GM18507 (cell line): ENCODE measurements around the gene ZNF660.

Experiments
- DNase-seq: peaks from one replicate; pipeline ENCODE4 v3.0.0; 2011; ENCODE audit warnings: low read depth; ENCODE audit not compliant: insufficient read length; ENCODE audit errors: extremely low spot score
- FAIRE-seq: peaks from 2 replicates; lab custom pipeline; 2011; peaks lifted over from hg19 to GRCh38; lab: Jason Lieb, UNC

Gene ZNF660

GRCh38 chr3:44624749-44625480 is 40.2 kb downstream of the ZNF660 start, which contains the start of gene ZNF197:
TSS of gene ZNF197 (plus strand) at chr3:44625036. CDS start at chr3:44629155, 4,119 bp downstream.
- FAIRE-seq (peak; percentile 92), DNase-seq (peak; percentile 54)

- DNase-seq = no peak
- no peak for FAIRE-seq
These were observed 44.0 kb downstream of the ZNF660 start for GRCh38 chr3:44628716-44629115.

- FAIRE-seq (no peak), DNase-seq (no peak)
These were observed 47.4 kb downstream of the ZNF660 start for GRCh38 chr3:44632193-44632592.

- FAIRE-seq = no peak
- DNase-seq = no peak
These were observed 57.6 kb downstream of the ZNF660 start for GRCh38 chr3:44642337-44642736.

DNA sequence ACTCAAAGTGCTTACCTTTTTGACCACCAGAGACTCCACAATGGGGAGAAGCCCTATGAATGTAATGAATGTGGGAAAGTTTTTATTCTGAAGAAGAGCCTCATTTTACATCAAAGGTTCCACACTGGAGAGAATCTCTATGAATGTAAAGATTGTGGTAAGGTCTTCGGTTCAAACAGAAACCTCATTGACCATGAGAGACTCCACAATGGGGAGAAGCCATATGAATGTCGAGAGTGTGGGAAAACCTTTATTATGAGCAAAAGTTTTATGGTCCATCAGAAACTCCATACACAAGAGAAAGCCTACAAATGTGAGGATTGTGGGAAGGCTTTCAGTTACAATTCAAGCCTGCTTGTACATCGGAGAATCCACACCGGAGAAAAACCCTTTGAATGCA is 58.3 kb downstream of the ZNF660 start:
- no peak for FAIRE-seq
- DNase-seq = no peak

- no peak for DNase-seq
- FAIRE-seq = no peak
These were observed 63.0 kb downstream of the ZNF660 start for GRCh38 chr3:44647771-44648170.

DNA sequence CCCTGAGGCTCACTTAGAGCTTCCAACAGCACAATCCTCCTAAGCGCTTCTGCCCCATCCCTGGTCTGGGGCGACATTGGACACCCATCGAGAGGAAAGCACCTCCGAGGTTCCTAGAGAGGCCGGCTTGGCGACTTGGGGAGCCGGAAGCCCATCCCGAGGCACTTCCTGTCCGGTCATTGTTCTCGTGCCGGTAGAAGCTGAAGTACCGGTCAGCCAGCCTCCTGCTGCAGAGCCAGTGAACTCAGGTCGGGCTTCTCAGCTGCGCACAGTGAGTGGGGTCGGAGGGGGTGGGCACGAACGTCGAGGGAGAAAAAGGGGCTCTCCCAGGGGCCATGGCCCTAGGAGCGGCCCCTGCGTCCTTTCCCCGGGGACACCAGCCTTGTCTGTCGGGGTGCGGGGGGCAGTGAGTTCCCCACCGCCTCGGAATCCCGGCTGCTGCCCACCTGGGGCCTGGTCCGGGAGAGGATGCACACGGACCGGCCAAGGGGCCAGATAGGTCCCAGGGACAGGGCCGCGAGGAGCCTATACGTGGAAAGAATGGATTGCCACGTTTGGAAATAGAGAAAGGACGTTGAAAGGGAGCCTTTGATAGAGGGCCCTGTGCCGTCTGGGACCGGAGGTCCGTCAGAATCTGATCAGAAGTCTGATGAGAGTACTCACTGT is 63.9 kb downstream of the ZNF660 start, which contains the start of gene ZNF35:
Gene ZNF35, plus strand, starts transcription at position 169 of the 666 bp plus-strand sequence. CDS start 2,336 bp downstream, outside the sequence.
- DNase-seq = peak; percentile 79
- FAIRE-seq = peak; percentile 92
